Gastrocnemius medialis (tissue), 4 donors: Measurements from ENCODE around the gene NRCAM. TPM values are rescaled to one million over a fixed set of nuclear protein-coding genes. Genes with fewer than 3 reads are reported as not detected.

Source experiments
- ATAC-seq, 2 donors: fragments of 150-250 bp; one replicate each; pipeline ENCODE4 v1.9.1; 2016
- DNase-seq, 2 donors: peaks; one replicate each; pipeline ENCODE4 v3.0.0-alpha.2; 2019
- H3K27ac ChIP-seq, 4 donors: fragments of 200-600 bp; sonication (generic); 1 replicate in 1 of 4; 2 replicates in 3 of 4; pipeline ENCODE4 v1.5.1; 2016 to 2018; ENCODE audit warnings: mild to moderate bottlenecking in 2 of 4, moderate library complexity in 1 of 4
- H3K27me3 ChIP-seq, 3 donors: fragments of 200-600 bp; sonication (generic) in 2 of 3; 1 replicate in 1 of 3; 2 replicates in 2 of 3; pipeline versions ENCODE4 v1.5.1 to v1.6.0; 2016 to 2019; ENCODE audit warnings: mild to moderate bottlenecking in 1 of 3, moderate library complexity in 1 of 3
- H3K36me3 ChIP-seq, 2 donors: fragments of 200-600 bp; sonication (generic) in 1 of 2; one replicate each; pipeline ENCODE4 v1.5.1; 2017 to 2018
- H3K4me1 ChIP-seq, 2 donors: fragments of 200-600 bp; sonication (generic) in 1 of 2; one replicate each; pipeline ENCODE4 v1.5.1; 2016 to 2017; ENCODE audit warnings: mild to moderate bottlenecking in 2 of 2
- H3K4me3 ChIP-seq, 4 donors: fragments of 200-600 bp; sonication (generic) in 3 of 4; 1 replicate in 1 of 4; 2 replicates in 3 of 4; pipeline ENCODE4 v1.5.1; 2016 to 2019; ENCODE audit warnings: mild to moderate bottlenecking in 2 of 4
- H3K9me3 ChIP-seq, 3 donors: fragments of 200-600 bp; sonication (generic) in 2 of 3; 1 replicate in 1 of 3; 2 replicates in 2 of 3; pipeline ENCODE4 v1.5.1; 2016 to 2019
- CTCF ChIP-seq, 5 experiments: fragments of 450-650 bp in 3 of 5; fragments of 200-600 bp in 2 of 5; sonication (generic) in 2 of 5; IDR thresholded peaks in 4 of 5; conservative IDR thresholded peaks in 1 of 5; 1 replicate in 4 of 5; 2 replicates in 1 of 5; pipeline ENCODE4 v1.5.1; 2016 to 2019; ENCODE audit warnings: antibody characterized with exemption in 5 of 5, mild to moderate bottlenecking in 3 of 5, moderate library complexity in 3 of 5
- POLR2A ChIP-seq, 2 donors: fragments of 450-650 bp; IDR thresholded peaks; one replicate each; pipeline ENCODE4 v1.6.1; 2017; ENCODE audit warnings: antibody characterized with exemption in 2 of 2, mild to moderate bottlenecking in 2 of 2, moderate library complexity in 2 of 2
- in situ Hi-C, 4 donors: fragments of 200-750 bp; cut with MboI; loops; one replicate each; pipeline versions ENCODE4 v1.15.0 to v1.8.0; 2017; ENCODE audit warnings: low sequenced_read_pairs in 4 of 4
- intact Hi-C: fragments of 100-400 bp; cut with DNase I; formaldehyde crosslinking; loops from one replicate; pipeline ENCODE4 v1.15.1; 2023; ENCODE audit warnings: low total_unique reads
- total RNA-seq, 4 donors: library from RNA; depleted of rRNA; stranded (reverse); fragments of >200 nt; gene quantifications; one replicate each; pipeline versions ENCODE4 v1.1.0 to v1.2.3, GENCODE V29; 2016

Gene NRCAM
- total RNA-seq, 4 donors from 2014 or later: 0.18 to 0.31 (median 0.23) TPM; not detected in 1

DNA sequence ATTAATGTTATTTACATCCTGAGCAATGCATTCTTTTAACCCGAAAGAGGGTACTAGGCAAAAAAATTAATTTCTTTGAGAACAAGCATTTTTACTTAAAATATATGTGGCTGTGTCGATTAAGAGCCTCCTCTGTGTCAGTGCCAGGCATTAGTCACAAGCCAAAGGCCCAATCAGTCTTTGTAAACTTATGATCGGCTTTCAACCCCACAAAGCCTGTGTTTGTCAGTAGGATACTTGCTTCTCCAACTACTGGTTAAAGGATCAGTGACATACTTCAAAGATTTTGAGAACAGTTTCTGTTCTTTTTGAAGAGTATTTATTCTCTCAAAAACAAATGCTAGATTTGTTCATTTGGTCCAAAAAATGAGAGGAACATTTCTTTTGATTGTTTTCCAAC lies 159.3 kb downstream of the NRCAM start:
- ATAC-seq (no peak), DNase-seq (no peak)
- Histone ChIP-seq H3K27me3 (no peaks in the 10 kb centered on the region), H3K4me1 (no peaks in the 10 kb centered on the region), H3K9me3 (no peaks in the 10 kb centered on the region), H3K4me3 (no peak overlapping the region), H3K36me3 (no peaks in the 10 kb centered on the region), H3K27ac (no peak overlapping the region)
- TF ChIP-seq CTCF (IDR thresholded peaks at IDR 0.05 in 4 of 5, conservative IDR thresholded peaks at IDR 0.05 in 1 of 5) (no peak), POLR2A (IDR thresholded peaks at IDR 0.05) (no peak)
- in situ Hi-C loops: no loop called here
- intact Hi-C loops: no loop called here

DNA sequence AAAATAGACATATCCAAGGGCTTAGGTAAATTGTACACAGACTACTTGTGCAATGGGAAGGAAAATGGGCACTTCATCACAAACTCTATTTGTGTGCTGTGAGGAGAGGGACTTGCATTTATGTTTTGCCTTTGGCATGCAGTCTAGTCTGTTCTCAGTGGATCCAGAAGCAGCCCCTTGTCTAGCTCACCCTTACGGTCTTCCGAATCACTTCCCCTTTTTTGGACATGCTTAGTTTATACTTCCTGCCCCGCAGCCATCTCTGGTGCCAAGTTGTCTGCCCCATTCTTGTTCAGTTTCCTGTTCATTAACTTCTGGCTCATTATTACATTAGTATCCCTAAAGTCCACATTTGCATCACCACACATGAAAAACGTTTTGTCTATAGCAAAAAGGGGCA lies 161.6 kb downstream of the NRCAM start:
- Histone ChIP-seq H3K27me3 (no peaks in the 10 kb centered on the region), H3K4me3 (no peak overlapping the region), H3K9me3 (no peaks in the 10 kb centered on the region), H3K4me1 (no peaks in the 10 kb centered on the region), H3K36me3 (no peaks in the 10 kb centered on the region), H3K27ac (no peak overlapping the region)
- ATAC-seq: no peak
- intact Hi-C loops: no loop called here
- TF ChIP-seq POLR2A (IDR thresholded peaks at IDR 0.05) (no peak), CTCF (IDR thresholded peaks at IDR 0.05 in 4 of 5, conservative IDR thresholded peaks at IDR 0.05 in 1 of 5) (no peak)
- in situ Hi-C loops: no loop called here
- no peak for DNase-seq

DNA sequence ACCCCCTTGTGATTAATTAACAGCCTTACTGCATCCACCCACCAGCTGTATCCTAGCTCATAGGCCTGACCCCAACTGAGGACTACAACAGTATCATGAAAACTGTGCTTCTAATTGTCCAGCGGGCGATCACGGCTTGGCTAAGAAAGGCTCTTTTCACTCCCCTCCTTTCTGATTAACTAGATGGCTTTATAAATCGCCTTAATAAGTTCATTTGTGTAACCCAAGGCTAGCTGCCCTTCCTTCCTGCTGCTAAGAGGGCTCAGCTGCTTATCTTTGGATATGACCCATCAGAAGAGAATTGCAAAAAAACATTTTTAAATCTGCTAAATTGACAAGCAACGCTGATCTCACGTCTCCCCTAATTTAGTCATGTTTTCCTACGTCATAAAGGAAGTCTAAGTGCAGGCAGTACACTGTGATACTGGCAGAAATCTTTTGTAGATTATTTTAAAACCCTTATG lies 163.1 kb downstream of the NRCAM start:
- no peak for ATAC-seq
- Histone ChIP-seq H3K4me3 (no peak overlapping the region), H3K27ac (no peak overlapping the region), H3K4me1 (no peaks in the 10 kb centered on the region), H3K9me3 (no peaks in the 10 kb centered on the region), H3K27me3 (no peaks in the 10 kb centered on the region), H3K36me3 (no peaks in the 10 kb centered on the region)
- TF ChIP-seq CTCF (IDR thresholded peaks at IDR 0.05 in 4 of 5, conservative IDR thresholded peaks at IDR 0.05 in 1 of 5): no peak
- no peak for TF ChIP-seq POLR2A (IDR thresholded peaks at IDR 0.05)
- intact Hi-C loops (no loop called here), in situ Hi-C loops (no loop called here)
- no peak for DNase-seq

GRCh38 chr7:108292541-108292940 lies 163.7 kb downstream of the NRCAM start:
- in situ Hi-C loops (no loop called here), intact Hi-C loops (no loop called here)
- Histone ChIP-seq H3K27ac (no peak overlapping the region), H3K36me3 (no peaks in the 10 kb centered on the region), H3K4me1 (no peaks in the 10 kb centered on the region), H3K27me3 (no peaks in the 10 kb centered on the region), H3K9me3 (no peaks in the 10 kb centered on the region), H3K4me3 (no peak overlapping the region)
- TF ChIP-seq CTCF (IDR thresholded peaks at IDR 0.05 in 4 of 5, conservative IDR thresholded peaks at IDR 0.05 in 1 of 5) (no peak), POLR2A (IDR thresholded peaks at IDR 0.05) (no peak)
- DNase-seq (no peak), ATAC-seq (no peak)

GRCh38 chr7:108291791-108292440 lies 164.3 kb downstream of the NRCAM start:
- Histone ChIP-seq H3K4me1 (no peaks in the 10 kb centered on the region), H3K36me3 (no peaks in the 10 kb centered on the region), H3K4me3 (no peak overlapping the region), H3K27ac (no peak overlapping the region), H3K9me3 (no peaks in the 10 kb centered on the region), H3K27me3 (no peaks in the 10 kb centered on the region)
- intact Hi-C loops: no loop called here
- no peak for DNase-seq
- no peak for ATAC-seq
- in situ Hi-C loops: no loop called here
- TF ChIP-seq CTCF (IDR thresholded peaks at IDR 0.05 in 4 of 5, conservative IDR thresholded peaks at IDR 0.05 in 1 of 5): no peak
- TF ChIP-seq POLR2A (IDR thresholded peaks at IDR 0.05): no peak
